Natural killer cell treated with Interleukin-12 subunit alpha and Interleukin-12 subunit beta and Interleukin-15 and Interleukin-18, amount 100 ng/mL, for 72 hours (primary cell): Measurements from ENCODE around the gene KIT. TPM values are rescaled to one million over a fixed set of nuclear protein-coding genes. Genes with fewer than 3 reads are reported as not detected.
A peak's percentile ranks its signal among the peaks of the same experiment; 100 is the strongest.
"Not testable (repeated sequence)": the region's sequence is repeated elsewhere in the genome, so short reads cannot be mapped to it uniquely, and the experiment has no call there.

Source experiments
- ATAC-seq, 2 donors: fragments of 150-1000 bp; cut with Tn5 transposase in 1 of 2; sonication (Bioruptor Pico), chemical (Tn5 transposase) in 1 of 2; 2 replicates each; pipeline ENCODE4 v1.10.0; 2021
- DNase-seq: peaks from one replicate; pipeline ENCODE4 v3.0.0; 2022; ENCODE audit warnings: low spot score
- H3K27ac Mint-ChIP-seq, 2 donors: 1 replicate in 1 of 2; 2 replicates in 1 of 2; pipeline ENCODE4 v1.8.0; 2022; ENCODE audit warnings: mixed read lengths in 2 of 2, mild to moderate bottlenecking in 1 of 2, moderate library complexity in 1 of 2
- H3K27me3 Mint-ChIP-seq, 2 donors: 1 replicate in 1 of 2; 2 replicates in 1 of 2; pipeline ENCODE4 v1.8.0; 2022; ENCODE audit warnings: mixed read lengths in 2 of 2
- H3K36me3 Mint-ChIP-seq: one replicate; pipeline ENCODE4 v1.8.0; 2022; ENCODE audit warnings: mixed read lengths
- H3K4me1 Mint-ChIP-seq, 2 donors: 1 replicate in 1 of 2; 2 replicates in 1 of 2; pipeline ENCODE4 v1.8.0; 2022; ENCODE audit warnings: low read depth in 2 of 2, mixed read lengths in 2 of 2, mild to moderate bottlenecking in 1 of 2
- H3K4me3 Mint-ChIP-seq: one replicate; pipeline ENCODE4 v1.8.0; 2022; ENCODE audit warnings: mixed read lengths
- H3K9me3 Mint-ChIP-seq: 2 replicates; pipeline ENCODE4 v1.8.0; 2022; ENCODE audit warnings: mixed read lengths
- total RNA-seq, 2 donors: library from RNA; stranded (reverse); gene quantifications; one replicate each; pipeline ENCODE4 v1.2.3, GENCODE V29; 2022

Gene KIT
- 1 to 10 TPM in 1 of 2 donors, under 1 TPM in 1; 0.78 to 2.1 TPM for total RNA-seq

- Mint-ChIP-seq H3K9me3 (no peaks in the 10 kb centered on the region), H3K4me1 (peaks cover 0 to 13% of the 10 kb centered on the region in 2 donors), H3K36me3 (no peaks in the 10 kb centered on the region), H3K4me3 (peak within 1 kb of the TSS; percentile 69), H3K27me3 (peaks cover 39 to 40% of the 10 kb centered on the region in 2 donors), H3K27ac (no peak within 1 kb of the TSS)
- no peak for DNase-seq
- ATAC-seq = peak; percentile 42 to 60
Measured at GRCh38 chr4:54657551-54658251, at the start of gene KIT. Gene KIT (plus strand): TSS chr4:54657957. CDS start chr4:54658015, 58 bp downstream.

- no peak for ATAC-seq
- Mint-ChIP-seq H3K27ac (no peak overlapping the region), H3K9me3 (no peaks in the 10 kb centered on the region), H3K36me3 (no peaks in the 10 kb centered on the region), H3K27me3 (peaks cover 0 to 10% of the 10 kb centered on the region in 2 donors), H3K4me1 (no peaks in the 10 kb centered on the region), H3K4me3 (no peak overlapping the region)
- no peak for DNase-seq
Measured at GRCh38 chr4:54609310-54609709, 48.4 kb upstream of the KIT start.

- no peak overlapping the region for H3K27ac Mint-ChIP-seq
- no peaks in the 10 kb centered on the region for H3K36me3 Mint-ChIP-seq
- H3K4me3 Mint-ChIP-seq = no peak overlapping the region
- ATAC-seq (no peak), DNase-seq (no peak)
- H3K4me1 Mint-ChIP-seq = no peaks in the 10 kb centered on the region
- H3K27me3 Mint-ChIP-seq = peaks cover 0 to 10% of the 10 kb centered on the region in 2 donors
- no peaks in the 10 kb centered on the region for H3K9me3 Mint-ChIP-seq
Measured at GRCh38 chr4:54614149-54614548, 43.6 kb upstream of the KIT start.

GRCh38 chr4:54620773-54621172 lies 37.0 kb upstream of the KIT start:
- no peaks in the 10 kb centered on the region for H3K9me3 Mint-ChIP-seq
- H3K27ac Mint-ChIP-seq = no peak overlapping the region
- H3K27me3 Mint-ChIP-seq = peaks cover 7 to 8% of the 10 kb centered on the region in 2 donors

GRCh38 chr4:54625391-54625790 lies 32.4 kb upstream of the KIT start:
- no peak overlapping the region for H3K4me3 Mint-ChIP-seq
- no peak overlapping the region for H3K27ac Mint-ChIP-seq
- peaks cover 8 to 15% of the 10 kb centered on the region in 2 donors for H3K27me3 Mint-ChIP-seq
- H3K9me3 Mint-ChIP-seq = no peaks in the 10 kb centered on the region
- no peak for DNase-seq
- no peak for ATAC-seq
- no peaks in the 10 kb centered on the region for H3K36me3 Mint-ChIP-seq
- peaks cover 0 to 3% of the 10 kb centered on the region in 2 donors for H3K4me1 Mint-ChIP-seq

More at GRCh38 chr4:54620773-54621172, 37.0 kb upstream of the KIT start:
- ATAC-seq (no peak), DNase-seq (no peak)
- H3K4me1 Mint-ChIP-seq = no peaks in the 10 kb centered on the region
- no peaks in the 10 kb centered on the region for H3K36me3 Mint-ChIP-seq
- H3K4me3 Mint-ChIP-seq = no peak overlapping the region

- Mint-ChIP-seq H3K27me3 (peaks cover 11 to 15% of the 10 kb centered on the region in 2 donors), H3K4me1 (peaks cover 0 to 5% of the 10 kb centered on the region in 2 donors), H3K9me3 (no peaks in the 10 kb centered on the region), H3K36me3 (no peaks in the 10 kb centered on the region), H3K27ac (no peak overlapping the region), H3K4me3 (no peak overlapping the region)
- ATAC-seq = no peak
- no peak for DNase-seq
Measured at GRCh38 chr4:54626113-54626512, 31.6 kb upstream of the KIT start.

GRCh38 chr4:54632537-54632936 lies 25.2 kb upstream of the KIT start:
- ATAC-seq (no peak), DNase-seq (no peak)
- Mint-ChIP-seq H3K36me3 (no peaks in the 10 kb centered on the region), H3K9me3 (no peaks in the 10 kb centered on the region), H3K4me3 (no peak overlapping the region), H3K4me1 (peaks cover 7 to 10% of the 10 kb centered on the region in 2 donors), H3K27ac (no peak overlapping the region), H3K27me3 (peaks cover 8 to 12% of the 10 kb centered on the region in 2 donors)

- H3K4me3 Mint-ChIP-seq = peak overlapping the region; percentile 61
- H3K4me1 Mint-ChIP-seq = not testable (repeated sequence)
Measured at GRCh38 chr4:54633102-54633740, 24.5 kb upstream of the KIT start.

GRCh38 chr4:54635318-54635717 lies 22.4 kb upstream of the KIT start:
- DNase-seq = no peak
- Mint-ChIP-seq H3K4me3 (no peak overlapping the region), H3K27ac (no peak overlapping the region), H3K36me3 (no peaks in the 10 kb centered on the region), H3K9me3 (no peaks in the 10 kb centered on the region), H3K27me3 (peaks cover 0 to 9% of the 10 kb centered on the region in 2 donors), H3K4me1 (peaks cover 7% of the 10 kb centered on the region in 2 donors)
- no peak for ATAC-seq

More at GRCh38 chr4:54633102-54633740, 24.5 kb upstream of the KIT start:
- ATAC-seq, H3K27ac Mint-ChIP-seq, H3K9me3 Mint-ChIP-seq, H3K36me3 Mint-ChIP-seq, DNase-seq: not testable (repeated sequence)
- peaks cover 8 to 12% of the 10 kb centered on the region in 2 donors for H3K27me3 Mint-ChIP-seq

GRCh38 chr4:54637325-54637724 lies 20.4 kb upstream of the KIT start:
- Mint-ChIP-seq H3K36me3 (no peaks in the 10 kb centered on the region), H3K27ac (no peak overlapping the region), H3K4me3 (no peak overlapping the region), H3K9me3 (no peaks in the 10 kb centered on the region), H3K27me3 (peaks cover 0 to 5% of the 10 kb centered on the region in 2 donors), H3K4me1 (peaks cover 5 to 7% of the 10 kb centered on the region in 2 donors)
- DNase-seq = no peak
- ATAC-seq = no peak

- H3K27me3 Mint-ChIP-seq, DNase-seq, ATAC-seq, H3K4me1 Mint-ChIP-seq, H3K27ac Mint-ChIP-seq, H3K9me3 Mint-ChIP-seq, H3K4me3 Mint-ChIP-seq, H3K36me3 Mint-ChIP-seq: not testable (repeated sequence)
Measured at GRCh38 chr4:54641101-54641500, 16.7 kb upstream of the KIT start.

- Mint-ChIP-seq H3K36me3 (no peaks in the 10 kb centered on the region), H3K27ac (no peak overlapping the region), H3K4me1 (no peaks in the 10 kb centered on the region), H3K27me3 (no peaks in the 10 kb centered on the region), H3K4me3 (no peak overlapping the region), H3K9me3 (no peaks in the 10 kb centered on the region)
- DNase-seq (no peak), ATAC-seq (no peak)
Measured at GRCh38 chr4:54643172-54643571, 14.6 kb upstream of the KIT start.

- no peaks in the 10 kb centered on the region for H3K9me3 Mint-ChIP-seq
- ATAC-seq (no peak), DNase-seq (no peak)
- H3K27me3 Mint-ChIP-seq = no peaks in the 10 kb centered on the region
- no peaks in the 10 kb centered on the region for H3K36me3 Mint-ChIP-seq
- no peak overlapping the region for H3K4me3 Mint-ChIP-seq
- no peak overlapping the region for H3K27ac Mint-ChIP-seq
- no peaks in the 10 kb centered on the region for H3K4me1 Mint-ChIP-seq
Measured at GRCh38 chr4:54643958-54644751, 13.6 kb upstream of the KIT start.

- DNase-seq (no peak), ATAC-seq (no peak)
- no peak overlapping the region for H3K27ac Mint-ChIP-seq
- no peaks in the 10 kb centered on the region for H3K27me3 Mint-ChIP-seq
- no peaks in the 10 kb centered on the region for H3K9me3 Mint-ChIP-seq
- H3K4me3 Mint-ChIP-seq = no peak overlapping the region
- no peaks in the 10 kb centered on the region for H3K4me1 Mint-ChIP-seq
- no peaks in the 10 kb centered on the region for H3K36me3 Mint-ChIP-seq
Measured at GRCh38 chr4:54645830-54646229, 11.9 kb upstream of the KIT start.
